A549 (cell line): ENCODE results near the gene NFAM1. TPM values are rescaled to one million over a fixed set of nuclear protein-coding genes. Genes with fewer than 3 reads are reported as not detected.

Experiments
- ATAC-seq, 2 experiments: fragments of 200-7000 bp in 1 of 2; fragments of >200 bp in 1 of 2; cut with Nextera tagmentation in 1 of 2; cut with Tn5 transposase in 1 of 2; 3 replicates each; pipeline versions ENCODE4 v1.8.0 to v1.9.1; 2018 to 2020; ENCODE audit warnings: mild to moderate bottlenecking in 1 of 2, moderate library complexity in 1 of 2
- CTCF ChIA-PET: fragments of 300-600 bp; sonication (Branson Sonifier 250); formaldehyde crosslinking; extraction: SDS; loops from one replicate; lab custom pipeline; 2021; ENCODE audit warnings: antibody characterized with exemption, inconsistent platforms; lab: Yijun Ruan, JAX
- POLR2A ChIA-PET: fragments of 350-600 bp; formaldehyde crosslinking; extraction: SDS; loops from one replicate; lab custom pipeline; 2021; ENCODE audit warnings: antibody characterized with exemption, inconsistent platforms; lab: Yijun Ruan, JAX
- DNase-seq, 2 experiments: peaks; one replicate each; pipeline versions ENCODE4 v3.0.0 to v3.0.0-alpha.2; 2011 to 2016; ENCODE audit warnings: low read depth in 1 of 2, low spot score in 1 of 2
- FAIRE-seq: peaks from 2 replicates; lab custom pipeline; 2011; peaks lifted over from hg19 to GRCh38; lab: Jason Lieb, UNC
- H3K27ac ChIP-seq, 2 experiments: fragments of >200 bp; sonication (Bioruptor Twin); formaldehyde crosslinking; 3 replicates each; pipeline ENCODE4 v1.5.1; 2016 to 2017
- H3K4me1 ChIP-seq: fragments of >200 bp; sonication (Bioruptor Twin); formaldehyde crosslinking; 3 replicates; pipeline ENCODE4 v1.6.1; 2016
- H3K4me2 ChIP-seq: fragments of >200 bp; sonication (Bioruptor Twin); formaldehyde crosslinking; 3 replicates; pipeline ENCODE4 v1.6.1; 2016
- H3K4me3 ChIP-seq: fragments of >200 bp; sonication (Bioruptor Twin); formaldehyde crosslinking; 3 replicates; pipeline ENCODE4 v1.5.1; 2016
- H3K9me3 ChIP-seq: fragments of >200 bp; sonication (Bioruptor Twin); formaldehyde crosslinking; 3 replicates; pipeline ENCODE4 v1.6.1; 2016
- CBX2 ChIP-seq: fragments of 200-600 bp; sonication (generic); IDR thresholded peaks from 2 replicates; pipeline ENCODE4 v1.6.1; 2016; ENCODE audit warnings: low read depth, mild to moderate bottlenecking, borderline replicate concordance
- CTCF ChIP-seq: fragments of >200 bp; sonication (Bioruptor Twin); formaldehyde crosslinking; IDR thresholded peaks from 3 replicates; pipeline ENCODE4 v1.5.1; 2016
- ELK1 ChIP-seq: fragments of 150-350 bp; IDR thresholded peaks from 2 replicates; pipeline ENCODE4 v1.6.1; 2014; ENCODE audit warnings: low read depth, mild to moderate bottlenecking, low read length
- ESRRA ChIP-seq: fragments of 150-350 bp; IDR thresholded peaks from 2 replicates; pipeline ENCODE4 v1.6.1; 2014; ENCODE audit warnings: mild to moderate bottlenecking, low read length, borderline replicate concordance
- FOSL2 ChIP-seq, 2 experiments: fragments of 450-650 bp in 1 of 2; fragments of >200 bp in 1 of 2; sonication (Bioruptor Twin) in 1 of 2; formaldehyde crosslinking; IDR thresholded peaks; 2 replicates each; pipeline versions ENCODE4 v1.5.0 to v1.6.1; 2016 to 2020; ENCODE audit warnings: mild to moderate bottlenecking in 1 of 2, moderate library complexity in 1 of 2
- FOXS1 ChIP-seq: fragments of 250-450 bp; sonication (Bioruptor Pico); IDR thresholded peaks from 2 replicates; pipeline ENCODE4 v1.5.0; 2020; ENCODE audit warnings: mild to moderate bottlenecking, moderate library complexity
- HES2 ChIP-seq: fragments of >200 bp; sonication (Bioruptor Twin); formaldehyde crosslinking; IDR thresholded peaks from 2 replicates; pipeline ENCODE4 v1.6.1; 2016
- HMGXB4 ChIP-seq: fragments of 250-450 bp; sonication (Bioruptor Pico); IDR thresholded peaks from 2 replicates; pipeline ENCODE4 v1.5.0; 2021; ENCODE audit warnings: mild to moderate bottlenecking, moderate library complexity, borderline replicate concordance
- HOXA7 ChIP-seq: fragments of 250-450 bp; sonication (Bioruptor Pico); IDR thresholded peaks from 2 replicates; pipeline ENCODE4 v1.5.0; 2020; ENCODE audit warnings: mild to moderate bottlenecking, moderate library complexity
- HOXB13 ChIP-seq: fragments of 250-450 bp; sonication (Bioruptor Pico); IDR thresholded peaks from 2 replicates; pipeline ENCODE4 v1.5.0; 2020; ENCODE audit warnings: low read depth, mild to moderate bottlenecking, moderate library complexity
- JUNB ChIP-seq: fragments of >200 bp; sonication (Bioruptor Twin); formaldehyde crosslinking; IDR thresholded peaks from 2 replicates; pipeline ENCODE4 v1.6.1; 2016
- NFE2L2 ChIP-seq: fragments of 150-350 bp; conservative IDR thresholded peaks from 2 replicates; pipeline ENCODE4 v1.6.1; 2014; ENCODE audit warnings: low read length
- POLR2AphosphoS2 ChIP-seq: conservative IDR thresholded peaks from 2 replicates; pipeline ENCODE4 v1.6.1; 2012; ENCODE audit warnings: low read length, improper control_type of control experiment, inconsistent platforms
- RNF2 ChIP-seq: fragments of 200-600 bp; sonication (generic); IDR thresholded peaks from 2 replicates; pipeline ENCODE4 v1.6.1; 2016; ENCODE audit warnings: low read depth, mild to moderate bottlenecking, antibody characterized with exemption, moderate library complexity, borderline replicate concordance
- SREBF2 ChIP-seq: fragments of 450-650 bp; IDR thresholded peaks from 2 replicates; pipeline ENCODE4 v1.6.1; 2014; ENCODE audit warnings: mild to moderate bottlenecking, moderate library complexity
- ZC3H11A ChIP-seq: fragments of 450-650 bp; IDR thresholded peaks from 2 replicates; pipeline ENCODE4 v1.6.1; 2014; ENCODE audit warnings: antibody characterized with exemption, mild to moderate bottlenecking
- ZSCAN20 ChIP-seq: fragments of 250-450 bp; sonication (Bioruptor Pico); IDR thresholded peaks from 2 replicates; pipeline ENCODE4 v1.8.0; 2022; ENCODE audit warnings: mild to moderate bottlenecking, moderate library complexity
- WGBS: methylation state at CpG from one replicate; pipeline ENCODE4 v1.1.6; 2017; ENCODE audit errors: missing lambda C conversion rate; 5-methylcytosine and 5-hydroxymethylcytosine counted together
- polyA plus RNA-seq, 4 experiments: library from polyadenylated mRNA; depleted of rRNA in 3 of 4; stranded (reverse); fragments of >200 nt; fragmentation: RNase III in 1 of 4; extraction: RNeasy Plus Mini Kit Qiagen cat#74134 plus additional on column Dnase treatment in 1 of 4; gene quantifications; 2 replicates in 3 of 4; 3 replicates in 1 of 4; pipeline ENCODE4 v1.2.3, GENCODE V29; 2011 to 2017

The NFAM1 gene
- polyA plus RNA-seq, 2 of the 4 experiments (the other 2 are of a cell fraction) = not detected

GRCh38 chr22:42434748-42435425 lies 2.7 kb upstream of the NFAM1 start:
- FAIRE-seq (no peak), DNase-seq (no peak), ATAC-seq (no peak)
- no peak overlapping the region for H3K4me2 ChIP-seq
- H3K9me3 ChIP-seq = no peaks in the 10 kb centered on the region
- WGBS = 71% methylated on average over 13 of the region's 14 CpGs
- TF ChIP-seq ELK1 = no peak
- no peak for TF ChIP-seq ZC3H11A
- TF ChIP-seq HES2 = no peak
- no peak overlapping the region for H3K4me3 ChIP-seq
- no peak overlapping the region for H3K27ac ChIP-seq
- CTCF ChIA-PET = interaction anchor here (0.6 to 5.4 kb wide), 4 partner anchors 11 to 468 kb away, joined by 3 to 65 read pairs (median 10); partner anchors contain the start of gene NDUFA6
- POLR2A ChIA-PET = no interaction called here
- peaks cover 3% of the 10 kb centered on the region; the same call in 1 of the 3 replicates for H3K4me1 ChIP-seq

GRCh38 chr22:42433754-42434682 lies 1.8 kb upstream of the NFAM1 start:
- WGBS = 68% methylated on average over 18 of the region's 27 CpGs
- Histone ChIP-seq H3K4me3 (no peak overlapping the region), H3K9me3 (no peaks in the 10 kb centered on the region), H3K27ac (no peak overlapping the region), H3K4me1 (peaks cover 3% of the 10 kb centered on the region; the same call in 1 of the 3 replicates), H3K4me2 (no peak overlapping the region)
- ATAC-seq = no peak
- no peak for DNase-seq
- CTCF ChIA-PET = interaction anchor here (0.5 to 5.4 kb wide), 4 partner anchors 106 to 467 kb away, joined by 3 to 65 read pairs (median 4); no protein-coding TSS in a partner anchor
- TF ChIP-seq CTCF (no peak), CBX2 (no peak), NFE2L2 (no peak), FOXS1 (no peak)
- POLR2A ChIA-PET = no interaction called here
- no peak for FAIRE-seq

GRCh38 chr22:42432818-42433217 lies 615 bp upstream of the NFAM1 start:
- TF ChIP-seq RNF2 = no peak
- no peak for TF ChIP-seq HMGXB4 (CRISPR knock-in tag)
- TF ChIP-seq HOXA7 (CRISPR knock-in tag) = no peak
- no peak for TF ChIP-seq JUNB
- no peak for TF ChIP-seq FOSL2 (IDR thresholded peaks at IDR 0.05)
- no peak for TF ChIP-seq FOSL2 (CRISPR knock-in tag; IDR thresholded peaks at IDR 0.05)
- TF ChIP-seq SREBF2 = no peak
- TF ChIP-seq POLR2AphosphoS2 = no peak
- no peak for TF ChIP-seq HOXB13 (CRISPR knock-in tag)
- no peak for TF ChIP-seq ZSCAN20 (CRISPR knock-in tag)
- no peak for TF ChIP-seq ESRRA
- DNase-seq (no peak), FAIRE-seq (no peak), ATAC-seq (no peak)
- no peaks in the 10 kb centered on the region; the same call in 2 of the 3 replicates for H3K4me1 ChIP-seq
- H3K9me3 ChIP-seq = no peaks in the 10 kb centered on the region
- ChIA-PET POLR2A (no interaction called here), CTCF (interaction anchor here (1.4 to 1.5 kb wide), 2 partner anchors 263 to 270 kb away, joined by 3 read pairs; no protein-coding TSS in a partner anchor)
- H3K4me3 ChIP-seq = no peak overlapping the region
- 25% methylated on average over 5 of the region's 8 CpGs for WGBS
- no peak overlapping the region for H3K27ac ChIP-seq
- H3K4me2 ChIP-seq = no peak overlapping the region
